Gastroesophageal sphincter (tissue), 3 donors: Measurements from ENCODE around the gene CFAP92.

ENCODE experiments used
- CTCF ChIP-seq, 4 experiments: fragments of 200-600 bp in 2 of 4; fragments of 450-650 bp in 2 of 4; sonication (generic) in 1 of 4; IDR thresholded peaks; one replicate each; pipeline ENCODE4 v1.5.1; 2017 to 2019; ENCODE audit warnings: antibody characterized with exemption in 4 of 4, mild to moderate bottlenecking in 2 of 4, moderate library complexity in 2 of 4
- EP300 ChIP-seq: sonication (generic); formaldehyde crosslinking; IDR thresholded peaks from one replicate; pipeline ENCODE4 v1.6.1; 2017; ENCODE audit warnings: antibody characterized with exemption, mild to moderate bottlenecking
- POLR2A ChIP-seq, 2 donors: fragments of 450-650 bp; IDR thresholded peaks; one replicate each; pipeline ENCODE4 v1.6.1; 2017; ENCODE audit warnings: antibody characterized with exemption in 2 of 2, mild to moderate bottlenecking in 2 of 2, moderate library complexity in 1 of 2
- POLR2AphosphoS5 ChIP-seq: sonication (generic); formaldehyde crosslinking; IDR thresholded peaks from one replicate; pipeline ENCODE4 v1.6.1; 2017; ENCODE audit warnings: antibody characterized with exemption

GRCh38 chr3:129025108-129025507, 31.2 kb upstream of the CFAP92 start:
- TF ChIP-seq CTCF (IDR thresholded peaks at IDR 0.05): no peak
- no peak for TF ChIP-seq POLR2A (IDR thresholded peaks at IDR 0.05)
- no peak for TF ChIP-seq EP300
- TF ChIP-seq POLR2AphosphoS5: no peak
